Raji (cell line): Measurements from ENCODE around the gene INTS14.

Experiments used
- POLR2A ChIP-seq: IDR thresholded peaks from 2 replicates; pipeline ENCODE4 v1.6.1; 2011; ENCODE audit warnings: low read depth, low read length, control low read depth; ENCODE audit not compliant: insufficient read depth

Gene INTS14

GRCh38 chr15:65610871-65611718, at the start of gene INTS14:
TSS of gene INTS14 (minus strand) at chr15:65611131. CDS start at chr15:65607380, 3,751 bp downstream.
- peak; percentile 96 for TF ChIP-seq POLR2A

GRCh38 chr15:65659502-65660052, 48.6 kb upstream of the INTS14 start:
- TF ChIP-seq POLR2A: no peak

GRCh38 chr15:65655457-65655856, 44.5 kb upstream of the INTS14 start:
- no peak for TF ChIP-seq POLR2A

DNA sequence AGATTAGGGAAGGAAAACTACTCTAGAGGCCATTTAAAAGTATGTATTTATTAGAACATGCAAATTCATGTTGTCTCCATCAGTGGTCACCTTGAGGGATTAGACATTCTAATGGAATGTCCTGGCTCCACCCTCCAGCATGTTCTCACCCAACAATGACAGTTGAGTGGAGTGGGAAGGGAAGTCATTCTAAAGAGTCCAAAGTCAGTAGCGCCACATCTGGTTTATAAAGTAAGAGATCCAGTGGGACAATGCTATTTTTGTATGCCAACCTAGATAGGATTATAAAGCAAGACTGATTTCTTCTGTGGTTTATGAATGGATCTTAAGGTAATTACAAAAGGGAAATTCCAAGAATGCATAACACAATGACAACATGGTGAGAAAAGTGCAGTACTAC, 44.1 kb upstream of the INTS14 start:
- no peak for TF ChIP-seq POLR2A

DNA sequence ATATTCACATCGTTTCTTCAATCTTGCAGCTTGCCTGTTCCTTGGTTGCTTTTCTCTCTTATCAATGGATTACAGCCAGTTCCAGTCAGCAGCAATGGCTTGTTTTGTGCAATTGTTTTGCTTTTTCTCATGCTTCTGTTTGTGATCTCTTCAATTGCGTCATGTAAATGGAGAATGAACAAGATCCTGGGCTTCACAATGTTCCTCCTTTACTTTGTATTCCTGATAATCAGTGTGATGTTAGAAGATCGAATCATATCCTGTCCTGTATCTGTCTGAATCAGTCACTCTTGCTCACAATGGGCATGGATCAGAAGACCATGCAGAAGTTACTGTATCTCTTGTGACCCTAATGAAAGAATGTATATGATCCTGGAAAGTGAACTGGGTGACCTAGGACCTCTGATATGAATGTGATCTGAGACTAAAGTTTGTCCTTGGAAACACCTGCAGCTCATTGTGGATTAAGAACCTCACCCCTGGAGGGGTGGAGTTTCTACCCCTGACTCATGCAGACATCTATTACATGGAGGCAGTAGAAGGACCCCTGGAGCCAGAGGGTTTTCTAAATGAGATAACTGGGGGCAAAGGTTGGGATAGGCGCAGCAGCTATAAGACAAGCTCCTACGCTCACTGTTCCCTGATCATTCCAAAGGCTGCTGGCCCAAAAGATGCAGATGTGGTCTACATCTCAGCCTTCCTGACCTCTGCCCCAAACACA, 43.0 kb upstream of the INTS14 start:
- TF ChIP-seq POLR2A: no peak

GRCh38 chr15:65653341-65653740, 42.4 kb upstream of the INTS14 start:
- no peak for TF ChIP-seq POLR2A

DNA sequence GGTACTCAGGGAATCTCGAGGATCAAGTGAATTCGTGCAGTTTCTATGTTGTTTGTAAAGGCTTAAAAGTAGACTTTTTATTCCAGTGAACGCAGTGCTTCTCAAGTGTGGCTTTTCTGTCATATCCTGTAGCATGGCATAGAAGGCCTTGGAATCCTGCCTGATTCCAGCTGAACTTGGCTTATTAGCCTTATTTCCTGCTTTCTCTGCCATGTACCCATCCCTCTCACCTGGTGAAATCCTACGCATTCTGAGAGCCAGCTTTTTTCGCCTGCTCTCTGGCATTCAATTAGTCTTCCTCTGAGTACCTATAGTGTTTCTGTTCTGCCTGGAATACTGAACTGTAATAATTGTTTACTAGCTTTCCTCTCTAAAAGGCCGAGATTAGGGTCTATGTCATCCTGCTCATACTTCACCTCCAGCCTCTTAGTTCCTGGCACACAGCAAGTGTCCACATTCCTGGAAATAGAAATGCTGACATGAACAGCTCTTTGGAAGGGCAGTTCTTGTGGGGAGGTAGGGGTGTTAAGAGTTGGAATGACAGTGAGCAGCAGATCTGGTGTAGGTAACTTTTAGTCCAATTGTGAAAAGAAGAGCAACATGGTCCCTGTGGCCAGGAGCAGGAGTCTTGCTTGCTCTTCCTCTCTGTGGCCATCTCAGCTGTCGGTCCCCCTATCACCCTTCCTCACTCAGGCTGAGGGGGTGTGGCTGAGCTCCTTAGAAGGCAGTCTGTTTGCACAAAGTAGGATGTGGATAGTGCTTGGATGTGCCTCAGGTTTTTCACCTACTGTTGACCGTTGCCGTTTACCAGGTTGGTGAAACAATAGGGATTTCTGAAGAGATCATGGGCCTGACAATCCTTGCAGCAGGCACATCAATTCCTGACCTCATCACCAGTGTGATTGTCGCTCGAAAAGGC, 41.2 kb upstream of the INTS14 start:
- no peak for TF ChIP-seq POLR2A

DNA sequence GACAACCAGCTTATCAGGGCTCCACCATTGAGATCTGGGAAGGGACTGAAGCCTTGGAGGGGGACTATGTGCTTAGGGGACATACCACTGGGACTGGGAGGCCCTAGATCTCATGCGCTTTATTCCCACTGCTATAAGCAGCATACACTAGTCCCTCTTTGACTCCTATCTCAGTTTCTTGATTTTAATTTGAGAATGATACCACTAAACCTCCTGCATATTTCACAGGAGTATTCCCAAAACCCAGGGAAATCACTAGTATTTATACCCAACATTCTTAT, 40.1 kb upstream of the INTS14 start:
- no peak for TF ChIP-seq POLR2A

- no peak for TF ChIP-seq POLR2A
These were observed 39.5 kb upstream of the INTS14 start for GRCh38 chr15:65650312-65651041.

DNA sequence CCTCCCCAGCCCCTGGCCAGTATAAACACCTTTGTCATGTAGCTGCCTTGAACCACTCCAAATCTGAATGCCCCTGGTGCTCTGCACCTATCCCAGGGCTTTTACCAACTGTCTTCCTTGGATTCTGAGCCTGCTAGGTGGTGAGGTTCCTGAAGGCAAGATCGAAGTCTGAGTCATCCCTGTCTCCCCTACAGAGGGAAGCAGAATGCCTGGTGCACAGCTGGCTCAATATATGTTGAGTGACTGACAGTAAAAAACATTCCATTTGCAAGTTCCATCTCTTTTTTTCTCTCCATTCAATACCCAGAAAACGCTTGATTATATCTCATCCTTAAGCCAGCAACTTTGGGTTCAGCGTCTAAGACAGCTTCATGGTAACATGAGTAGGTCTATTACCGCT, 35.6 kb upstream of the INTS14 start:
- TF ChIP-seq POLR2A: no peak

DNA sequence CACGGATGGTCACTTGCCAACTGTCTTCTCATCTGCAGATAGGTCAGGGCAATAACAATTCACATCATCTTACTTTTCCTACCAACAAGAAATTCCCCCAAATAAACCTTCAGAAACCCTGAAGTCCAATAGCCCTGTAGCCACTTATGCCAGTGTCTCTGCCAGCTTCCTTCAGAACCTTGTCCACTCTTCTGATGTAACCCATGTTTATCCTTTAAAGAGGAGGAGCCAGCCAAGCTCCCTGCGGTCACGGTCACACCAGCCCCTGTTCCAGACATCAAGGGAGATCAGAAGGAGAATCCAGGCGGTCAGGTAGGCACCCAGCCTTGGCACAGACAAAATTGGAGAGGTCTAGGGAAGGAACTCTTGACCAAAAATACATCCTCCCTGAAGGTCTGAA, 34.5 kb upstream of the INTS14 start:
- no peak for TF ChIP-seq POLR2A

GRCh38 chr15:65644282-65644681, 33.4 kb upstream of the INTS14 start:
- no peak for TF ChIP-seq POLR2A

- TF ChIP-seq POLR2A: no peak
These were observed 31.7 kb upstream of the INTS14 start for GRCh38 chr15:65642594-65642993.

DNA sequence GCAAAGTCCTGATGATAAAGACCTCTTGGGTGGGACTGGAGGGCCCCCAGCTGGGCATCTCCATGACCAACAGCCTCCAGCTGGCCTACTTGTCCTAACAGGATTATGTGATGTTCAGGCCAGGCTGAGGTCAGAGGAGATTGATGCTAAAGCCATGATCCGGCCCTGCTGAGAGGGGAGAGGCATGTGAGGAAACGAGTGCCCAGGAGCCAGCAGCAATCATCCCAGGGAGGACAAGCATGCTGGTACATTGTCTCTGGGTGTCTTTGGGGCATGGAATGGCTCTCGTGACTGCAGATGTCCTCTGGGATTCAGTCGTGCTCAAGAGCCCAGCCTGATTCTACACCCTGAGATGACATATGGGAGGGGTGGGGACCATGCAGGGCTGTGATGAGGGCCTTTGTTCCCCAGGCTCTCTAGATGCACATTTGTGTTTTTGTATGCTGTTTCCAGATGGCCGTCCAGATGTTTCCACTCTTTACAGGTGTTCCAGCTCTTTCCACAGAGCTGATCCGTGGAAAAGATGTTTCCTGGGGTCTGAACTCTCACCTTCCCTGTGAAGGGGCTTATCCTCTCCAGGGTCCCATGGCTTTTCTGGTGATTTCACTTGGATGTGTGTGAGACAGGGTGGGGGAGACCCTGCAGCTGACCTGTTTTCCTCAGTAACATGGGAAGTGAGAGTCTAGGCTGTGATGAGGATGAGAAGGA, 31.0 kb upstream of the INTS14 start:
- no peak for TF ChIP-seq POLR2A
